PC-9 (cell line): Measurements from ENCODE around the gene SYT15. TPM values are rescaled to one million over a fixed set of nuclear protein-coding genes. Genes with fewer than 3 reads are reported as not detected.
"Not testable (repeated sequence)": the region's sequence is repeated elsewhere in the genome, so short reads cannot be mapped to it uniquely, and the experiment has no call there.

Experiments
- BruUV-seq: library from RNA; stranded (reverse); fragments of 400-500 nt; replicated peaks from 2 replicates; lab custom pipeline; 2021; lab: Mats Ljungman, UMichigan
- CTCF ChIA-PET: fragments of 300-600 bp; sonication (Branson Sonifier 250); formaldehyde crosslinking; loops from one replicate; lab custom pipeline; 2022; ENCODE audit warnings: antibody characterized with exemption; lab: Charles Lee
- POLR2A ChIA-PET: fragments of 300-600 bp; sonication (Branson Sonifier 250); formaldehyde crosslinking; loops from one replicate; lab custom pipeline; 2022; ENCODE audit warnings: antibody characterized with exemption; ENCODE audit not compliant: unreplicated experiment; lab: Charles Lee
- DNase-seq, 2 experiments: peaks; one replicate each; pipeline versions ENCODE4 v3.0.0 to v3.0.0-alpha.2; 2015 to 2022; ENCODE audit warnings: mixed read lengths in 1 of 2
- H2AFZ ChIP-seq: fragments of 200-600 bp; sonication (generic); 2 replicates; pipeline ENCODE4 v1.8.1; 2017; ENCODE audit warnings: antibody characterized with exemption
- H3F3A ChIP-seq: fragments of 200-600 bp; sonication (generic); 2 replicates; pipeline ENCODE4 v1.8.1; 2017; ENCODE audit warnings: antibody characterized with exemption, mild to moderate bottlenecking, low read depth; ENCODE audit not compliant: insufficient read depth
- H3K27ac ChIP-seq: fragments of 200-600 bp; sonication (generic); 2 replicates; pipeline ENCODE4 v1.6.1; 2016; ENCODE audit warnings: mixed run types
- H3K27me3 ChIP-seq: fragments of 200-600 bp; sonication (generic); 2 replicates; pipeline ENCODE4 v1.6.1; 2016; ENCODE audit warnings: low read depth, mixed run types; ENCODE audit not compliant: insufficient read depth
- H3K36me3 ChIP-seq: fragments of 200-600 bp; sonication (generic); 2 replicates; pipeline ENCODE4 v1.6.1; 2016; ENCODE audit warnings: low read depth, mixed run types
- H3K4me1 ChIP-seq: fragments of 200-600 bp; sonication (generic); replicated peaks from 2 replicates; pipeline ENCODE4 v1.6.1; 2016; ENCODE audit warnings: mixed run types; ENCODE audit not compliant: insufficient read depth
- H3K4me2 ChIP-seq: fragments of 200-600 bp; sonication (generic); 2 replicates; pipeline ENCODE4 v1.6.1; 2017; ENCODE audit warnings: mixed run types
- H3K4me3 ChIP-seq: fragments of 200-600 bp; sonication (generic); 2 replicates; pipeline ENCODE4 v1.6.1; 2016; ENCODE audit warnings: mixed run types
- H3K79me2 ChIP-seq: fragments of 200-600 bp; sonication (generic); 2 replicates; pipeline ENCODE4 v1.6.1; 2017; ENCODE audit warnings: low read depth, mixed run types
- H3K9me2 ChIP-seq: fragments of 200-600 bp; sonication (generic); 2 replicates; pipeline ENCODE4 v1.8.1; 2017; ENCODE audit warnings: mild to moderate bottlenecking; ENCODE audit not compliant: insufficient read depth
- H3K9me3 ChIP-seq: fragments of 200-600 bp; sonication (generic); 2 replicates; pipeline ENCODE4 v1.8.1; 2016; ENCODE audit warnings: low read depth; ENCODE audit not compliant: insufficient read depth
- H4K20me1 ChIP-seq: fragments of 200-600 bp; sonication (generic); 2 replicates; pipeline ENCODE4 v1.8.1; 2017; ENCODE audit not compliant: insufficient read depth
- intact Hi-C: fragments of 100-400 bp; cut with micrococcal nuclease; formaldehyde crosslinking; loops from one replicate; pipeline ENCODE4 v1.10.0; 2022; ENCODE audit not compliant: unreplicated experiment
- total RNA-seq: library from RNA; stranded (reverse); gene quantifications from 2 replicates; pipeline ENCODE4 v1.2.3, GENCODE V29; 2021

SYT15 gene
- total RNA-seq, 1 experiment from 2014 or later: 1.9 TPM

DNA sequence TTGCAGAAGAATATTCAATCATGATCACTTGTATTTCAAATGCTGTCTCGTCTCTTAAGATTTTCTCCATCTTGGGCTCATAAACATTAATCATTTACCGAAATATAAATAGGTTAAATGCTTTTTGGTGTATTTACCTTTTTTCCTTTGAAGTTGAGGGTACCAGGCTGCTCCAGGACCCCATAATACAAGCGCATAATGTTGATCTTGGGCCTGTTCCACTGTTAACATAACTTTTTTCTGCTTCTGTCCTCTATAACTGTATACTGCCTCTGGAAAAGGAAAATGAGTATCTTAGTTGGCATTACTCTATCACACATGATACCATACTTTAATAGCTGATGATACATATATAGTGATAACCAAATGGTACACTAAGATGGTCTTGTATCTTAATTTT is 51.9 kb downstream of the SYT15 start:
- DNase-seq, H3F3A ChIP-seq, H3K4me2 ChIP-seq, H4K20me1 ChIP-seq, POLR2A ChIA-PET, CTCF ChIA-PET, intact Hi-C loops, H2AFZ ChIP-seq, BruUV-seq, H3K36me3 ChIP-seq, H3K9me3 ChIP-seq, H3K4me1 ChIP-seq, H3K79me2 ChIP-seq, H3K4me3 ChIP-seq, H3K27me3 ChIP-seq, H3K9me2 ChIP-seq, H3K27ac ChIP-seq: not testable (repeated sequence)

DNA sequence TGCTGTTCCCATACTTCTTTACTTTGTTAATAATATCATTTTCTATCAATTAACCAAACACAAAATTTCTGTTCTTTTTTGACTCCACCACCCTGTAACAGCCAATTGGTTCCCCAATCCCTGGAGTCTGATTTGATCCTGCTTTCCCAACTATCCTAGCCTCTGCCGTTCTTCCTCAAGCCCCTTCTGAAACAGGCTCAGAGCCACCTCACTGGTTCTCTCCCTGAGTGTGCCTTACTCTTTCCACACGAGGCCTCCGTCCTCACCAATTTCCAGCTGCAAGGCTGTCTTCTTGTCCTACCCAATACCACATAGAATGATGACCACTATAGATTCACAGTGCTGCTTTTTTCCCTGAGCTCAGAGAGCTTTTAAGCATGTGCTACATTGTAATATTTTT is 52.8 kb downstream of the SYT15 start:
- H4K20me1 ChIP-seq, H3K4me2 ChIP-seq, H3K27ac ChIP-seq, H3K9me3 ChIP-seq, H3K4me3 ChIP-seq, H3F3A ChIP-seq, H3K36me3 ChIP-seq, H3K9me2 ChIP-seq, intact Hi-C loops, H3K27me3 ChIP-seq, H3K4me1 ChIP-seq, BruUV-seq, H2AFZ ChIP-seq, POLR2A ChIA-PET, H3K79me2 ChIP-seq, CTCF ChIA-PET, DNase-seq: not testable (repeated sequence)

DNA sequence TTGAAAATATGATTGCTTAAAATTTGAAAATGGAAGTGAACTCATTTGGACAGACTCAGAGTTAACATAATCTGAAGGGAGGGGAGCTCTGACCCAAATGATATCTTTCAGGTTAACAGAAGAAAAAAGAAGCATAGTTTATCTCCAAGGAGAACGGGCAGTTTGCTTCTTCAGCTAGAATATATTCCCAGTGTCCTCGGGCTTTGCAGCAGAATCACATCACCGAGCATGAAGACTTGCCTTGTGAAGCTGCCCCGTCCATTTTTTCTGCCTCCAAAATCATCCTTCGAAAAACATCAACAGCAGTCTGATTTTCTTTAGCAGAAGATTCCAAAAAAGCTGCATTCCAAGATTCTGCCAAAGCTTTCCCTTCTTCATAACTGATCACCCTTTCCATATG is 55.8 kb downstream of the SYT15 start:
- intact Hi-C loops, CTCF ChIA-PET, H3K27me3 ChIP-seq, H3K9me2 ChIP-seq, DNase-seq, H3K79me2 ChIP-seq, H2AFZ ChIP-seq, H3K4me1 ChIP-seq, H4K20me1 ChIP-seq, H3K27ac ChIP-seq, H3K36me3 ChIP-seq, H3F3A ChIP-seq, H3K9me3 ChIP-seq, POLR2A ChIA-PET: not testable (repeated sequence)
- peak overlapping the region; percentile 75 for H3K4me2 ChIP-seq
- H3K4me3 ChIP-seq: peak overlapping the region; percentile 56; the same call in 1 of the 2 replicates
- TSS peak; percentile 97 for BruUV-seq

DNA sequence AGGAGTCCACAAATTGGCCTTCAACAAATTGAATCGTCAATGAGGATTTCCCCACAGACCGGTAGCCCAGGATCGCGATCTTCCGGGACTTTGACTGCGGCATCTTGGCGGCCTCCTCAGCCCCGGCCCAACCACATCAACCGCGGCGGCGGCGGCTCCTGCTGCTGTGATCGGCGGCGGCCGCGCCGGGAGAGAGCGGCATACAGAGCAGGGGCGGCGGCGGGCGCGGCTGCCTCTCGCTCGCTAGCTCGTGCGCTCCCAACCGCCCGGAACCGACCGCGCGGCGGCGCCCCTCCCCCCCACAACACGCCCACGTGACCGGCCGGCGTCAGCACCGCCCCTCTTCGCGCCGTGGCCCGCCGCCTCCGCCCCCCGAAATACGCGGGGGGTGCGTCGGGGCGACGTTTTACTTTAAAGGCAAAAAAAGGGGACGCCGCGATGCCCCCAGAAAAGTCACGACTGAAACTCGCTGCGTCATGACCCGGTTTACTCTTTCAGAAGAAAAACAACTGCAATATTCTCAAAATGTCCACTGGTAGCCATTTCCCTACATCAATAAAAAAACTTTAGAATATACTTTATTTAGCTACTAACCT is 56.5 kb downstream of the SYT15 start:
- DNase-seq, CTCF ChIA-PET, H3K27me3 ChIP-seq, POLR2A ChIA-PET, H4K20me1 ChIP-seq, H3K9me2 ChIP-seq, intact Hi-C loops, H3K4me1 ChIP-seq, BruUV-seq, H3F3A ChIP-seq, H3K79me2 ChIP-seq, H3K9me3 ChIP-seq, H3K36me3 ChIP-seq: not testable (repeated sequence)
- peak overlapping the region; percentile 57; the same call in 1 of the 2 replicates for H3K4me3 ChIP-seq
- peak overlapping the region; percentile 23; the same call in 1 of the 2 replicates for H3K27ac ChIP-seq
- H3K4me2 ChIP-seq: peak overlapping the region; percentile 61
- H2AFZ ChIP-seq: peak overlapping the region; percentile 84

DNA sequence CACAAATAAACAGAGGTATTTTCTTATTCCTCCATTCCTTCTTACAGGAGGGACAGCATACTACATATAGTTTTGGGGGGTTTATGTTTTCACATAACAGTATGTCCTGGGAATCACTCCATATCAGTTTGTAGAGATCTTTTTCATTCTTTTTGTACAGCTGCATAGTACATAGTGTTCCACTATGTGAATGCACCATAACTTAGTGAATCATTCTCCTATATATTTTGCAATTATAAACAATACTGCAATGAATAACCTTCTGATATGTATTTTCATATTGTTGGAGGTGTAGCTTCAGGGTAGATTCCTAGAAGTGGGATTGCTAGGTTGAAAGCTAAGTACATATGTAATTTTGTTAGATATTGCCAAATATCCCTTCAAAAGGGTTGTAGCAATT is 61.1 kb downstream of the SYT15 start:
- H3K27me3 ChIP-seq, H2AFZ ChIP-seq, H3K4me2 ChIP-seq, H3K4me1 ChIP-seq, H3K27ac ChIP-seq, CTCF ChIA-PET, H3K9me3 ChIP-seq, H3K79me2 ChIP-seq, H4K20me1 ChIP-seq, H3K36me3 ChIP-seq, POLR2A ChIA-PET, H3K4me3 ChIP-seq, intact Hi-C loops, BruUV-seq, H3K9me2 ChIP-seq, H3F3A ChIP-seq: not testable (repeated sequence)
- DNase-seq: peak in 1 of 2 experiments; percentile 34

Other genes with a start within 250 kb of the SYT15 start
- 185 and 247 TPM in 2 replicates for gene ANXA8L1, start 203.4 kb upstream of the SYT15 start, total RNA-seq
- gene NPY4R, start 113.2 kb upstream of the SYT15 start, total RNA-seq: 2.9 and 3.1 TPM in 2 replicates
- gene GPRIN2, start 22.5 kb upstream of the SYT15 start, total RNA-seq: 33.1 and 53.6 TPM in 2 replicates